CD4-positive, alpha-beta memory T cell (primary cell): Measurements from ENCODE around the gene TPBG. TPM values are rescaled to one million over a fixed set of nuclear protein-coding genes. Genes with fewer than 3 reads are reported as not detected.
"Not testable (repeated sequence)": the region's sequence is repeated elsewhere in the genome, so short reads cannot be mapped to it uniquely, and the experiment has no call there.

ENCODE experiments used
- CTCF ChIA-PET: fragments of 350-600 bp; sonication (Branson Sonifier 250); formaldehyde crosslinking; loops from one replicate; lab custom pipeline; 2021; ENCODE audit warnings: inconsistent platforms; ENCODE audit not compliant: partially characterized antibody; lab: Charles Lee
- POLR2A ChIA-PET: fragments of 350-600 bp; sonication (Branson Sonifier 250); formaldehyde crosslinking; loops from one replicate; lab custom pipeline; 2021; ENCODE audit not compliant: partially characterized antibody; lab: Charles Lee
- DNase-seq, 5 donors: peaks; one replicate each; pipeline versions ENCODE4 v3.0.0 to v3.0.0-alpha.2; 2020 to 2022; ENCODE audit warnings: mixed read lengths in 1 of 5
- H3K27ac ChIP-seq: one replicate; pipeline ENCODE4 v1.7.0; 2013; ENCODE audit warnings: low read depth, low read length
- H3K27me3 ChIP-seq: 2 replicates; pipeline ENCODE4 v1.7.0; 2013; ENCODE audit warnings: mild to moderate bottlenecking, low read length, moderate library complexity; ENCODE audit not compliant: insufficient read depth
- H3K36me3 ChIP-seq: 2 replicates; pipeline ENCODE4 v1.7.0; 2013; ENCODE audit warnings: mild to moderate bottlenecking, low read length, moderate library complexity; ENCODE audit not compliant: insufficient read depth
- H3K4me1 ChIP-seq: 2 replicates; pipeline ENCODE4 v1.7.0; 2013; ENCODE audit warnings: mild to moderate bottlenecking, low read length, moderate library complexity; ENCODE audit not compliant: insufficient read depth
- H3K4me3 ChIP-seq, 2 donors: one replicate each; pipeline ENCODE4 v1.7.0; 2013; ENCODE audit warnings: low read length in 2 of 2, mild to moderate bottlenecking in 1 of 2
- H3K9me3 ChIP-seq, 2 donors: one replicate each; pipeline ENCODE4 v1.7.0; 2013; ENCODE audit warnings: low read length in 2 of 2, control low read depth in 1 of 2; ENCODE audit not compliant: control insufficient read depth in 1 of 2
- H3K27ac Mint-ChIP-seq, 7 donors: one replicate each; pipeline ENCODE4 v1.8.0; 2020 to 2021; ENCODE audit warnings: mixed read lengths in 7 of 7, mild to moderate bottlenecking in 6 of 7, inconsistent platforms in 3 of 7, moderate library complexity in 3 of 7
- H3K27me3 Mint-ChIP-seq, 2 donors: one replicate each; pipeline ENCODE4 v1.8.0; 2020 to 2021; ENCODE audit warnings: mixed read lengths in 2 of 2
- H3K36me3 Mint-ChIP-seq, 2 donors: one replicate each; pipeline ENCODE4 v1.8.0; 2020 to 2021; ENCODE audit warnings: mixed read lengths in 2 of 2, inconsistent platforms in 1 of 2, mild to moderate bottlenecking in 1 of 2
- H3K4me1 Mint-ChIP-seq, 4 donors: one replicate each; pipeline ENCODE4 v1.8.0; 2020 to 2021; ENCODE audit warnings: mixed read lengths in 4 of 4, mild to moderate bottlenecking in 1 of 4
- H3K4me3 Mint-ChIP-seq, 8 donors: one replicate each; pipeline ENCODE4 v1.8.0; 2020 to 2021; ENCODE audit warnings: mixed read lengths in 8 of 8, mild to moderate bottlenecking in 7 of 8, moderate library complexity in 6 of 8, inconsistent platforms in 3 of 8
- H3K9me3 Mint-ChIP-seq, 8 donors: one replicate each; pipeline ENCODE4 v1.8.0; 2020 to 2021; ENCODE audit warnings: mixed read lengths in 8 of 8, mild to moderate bottlenecking in 5 of 8, inconsistent platforms in 3 of 8, moderate library complexity in 1 of 8
- intact Hi-C: fragments of 100-400 bp; cut with micrococcal nuclease; formaldehyde crosslinking; loops from one replicate; pipeline ENCODE4 v1.15.1; 2023
- polyA plus RNA-seq, 2 donors: library from polyadenylated mRNA; unstranded; fragments of 300-500 nt; fragmentation: Illumina TruSeq; gene quantifications; one replicate each; pipeline ENCODE4 v1.2.3, GENCODE V29; 2021
- total RNA-seq, 2 experiments: library from RNA; stranded (reverse); gene quantifications; one replicate each; pipeline ENCODE4 v1.2.3, GENCODE V29; 2021

Gene TPBG
- total and polyA plus RNA-seq, 4 experiments from 2014 or later, result 0.79 to 1.7 (median 1.3) TPM

DNA sequence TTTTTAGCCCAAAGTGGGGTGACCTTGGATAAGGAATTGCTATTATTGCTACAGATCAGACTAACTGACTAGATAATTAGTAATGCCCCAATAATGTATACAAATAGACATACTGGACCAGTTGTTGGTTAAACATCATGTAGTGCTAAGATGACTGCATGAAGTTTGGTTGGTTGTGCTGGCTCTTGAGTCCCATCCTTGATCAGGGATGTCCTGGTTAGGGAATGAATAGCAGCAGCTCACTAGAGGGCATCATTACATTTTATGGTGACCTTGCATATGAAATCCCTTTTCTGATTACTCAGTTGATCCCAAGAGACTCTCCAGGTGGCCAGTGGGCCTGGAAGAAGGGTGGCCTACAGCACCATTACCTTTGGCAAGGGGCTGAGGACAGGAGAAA is 10.9 kb downstream of the TPBG start:
- no peaks in the 10 kb centered on the region for H3K27me3 ChIP-seq
- intact Hi-C loops, result no loop called here
- Mint-ChIP-seq H3K4me1 (no peaks in the 10 kb centered on the region), H3K36me3 (no peaks in the 10 kb centered on the region), H3K27me3 (peaks cover 3 to 4% of the 10 kb centered on the region in 2 donors), H3K4me3 (no peak overlapping the region), H3K9me3 (peaks cover 0 to 2% (median 0%) of the 10 kb centered on the region in 8 donors), H3K27ac (no peak overlapping the region)
- no peaks in the 10 kb centered on the region for H3K9me3 ChIP-seq
- no peak overlapping the region for H3K27ac ChIP-seq
- no peak overlapping the region for H3K4me3 ChIP-seq
- H3K36me3 ChIP-seq, result no peaks in the 10 kb centered on the region
- no peaks in the 10 kb centered on the region for H3K4me1 ChIP-seq
- DNase-seq, result no peak
- ChIA-PET POLR2A (no interaction called here), CTCF (no interaction called here)

GRCh38 chr6:82376636-82377035 is 13.0 kb downstream of the TPBG start:
- Histone ChIP-seq H3K36me3 (no peaks in the 10 kb centered on the region), H3K4me1 (no peaks in the 10 kb centered on the region), H3K27me3 (no peaks in the 10 kb centered on the region), H3K27ac (no peak overlapping the region), H3K4me3 (no peak overlapping the region), H3K9me3 (no peaks in the 10 kb centered on the region)
- H3K27me3 Mint-ChIP-seq, result peaks cover 1 to 4% of the 10 kb centered on the region in 2 donors
- H3K4me1 Mint-ChIP-seq, result no peaks in the 10 kb centered on the region
- DNase-seq, result no peak
- H3K36me3 Mint-ChIP-seq, result no peaks in the 10 kb centered on the region
- no peak overlapping the region for H3K27ac Mint-ChIP-seq
- no peak overlapping the region for H3K4me3 Mint-ChIP-seq
- ChIA-PET CTCF (no interaction called here), POLR2A (no interaction called here)
- intact Hi-C loops, result no loop called here
- peaks cover 0 to 2% (median 0%) of the 10 kb centered on the region in 8 donors for H3K9me3 Mint-ChIP-seq

DNA sequence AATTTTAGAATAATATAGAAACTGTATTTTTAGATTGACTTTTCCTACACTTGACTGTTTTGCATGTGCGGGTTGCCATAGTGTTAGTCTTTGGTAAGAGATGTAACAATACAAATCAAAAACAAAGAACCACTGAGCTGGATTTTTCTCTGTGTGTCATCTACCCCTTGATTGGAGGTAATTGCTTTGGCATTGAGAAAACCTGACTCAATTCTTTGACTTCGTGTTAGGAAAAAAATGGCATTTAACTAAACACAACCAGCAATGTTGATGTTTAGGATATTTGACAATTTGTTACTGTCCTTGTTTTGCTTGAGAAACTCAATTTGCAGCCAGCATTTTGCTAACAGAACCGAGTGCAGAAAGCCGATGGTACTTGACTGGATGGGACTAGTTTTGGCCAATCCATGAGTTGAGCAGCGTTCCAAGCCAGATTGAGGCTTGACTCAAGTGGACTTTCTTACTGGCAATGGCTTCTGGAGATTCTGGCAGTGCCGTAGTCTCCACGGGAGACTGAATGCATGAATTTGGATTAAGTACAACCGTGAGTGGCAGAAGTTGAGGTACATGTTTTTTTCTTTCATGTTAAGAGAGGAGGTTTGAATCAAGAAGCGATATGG is 17.1 kb downstream of the TPBG start:
- Histone ChIP-seq H3K4me1 (no peaks in the 10 kb centered on the region), H3K4me3 (no peak overlapping the region), H3K36me3 (no peaks in the 10 kb centered on the region), H3K9me3 (no peaks in the 10 kb centered on the region), H3K27ac (no peak overlapping the region), H3K27me3 (no peaks in the 10 kb centered on the region)
- ChIA-PET CTCF (no interaction called here), POLR2A (no interaction called here)
- intact Hi-C loops, result no loop called here
- Mint-ChIP-seq H3K4me3 (no peak overlapping the region), H3K27ac (no peak overlapping the region), H3K9me3 (peaks cover 0 to 2% (median 0%) of the 10 kb centered on the region in 8 donors), H3K27me3 (peaks cover 0 to 4% of the 10 kb centered on the region in 2 donors), H3K36me3 (no peaks in the 10 kb centered on the region), H3K4me1 (no peaks in the 10 kb centered on the region)
- DNase-seq, result no peak

DNA sequence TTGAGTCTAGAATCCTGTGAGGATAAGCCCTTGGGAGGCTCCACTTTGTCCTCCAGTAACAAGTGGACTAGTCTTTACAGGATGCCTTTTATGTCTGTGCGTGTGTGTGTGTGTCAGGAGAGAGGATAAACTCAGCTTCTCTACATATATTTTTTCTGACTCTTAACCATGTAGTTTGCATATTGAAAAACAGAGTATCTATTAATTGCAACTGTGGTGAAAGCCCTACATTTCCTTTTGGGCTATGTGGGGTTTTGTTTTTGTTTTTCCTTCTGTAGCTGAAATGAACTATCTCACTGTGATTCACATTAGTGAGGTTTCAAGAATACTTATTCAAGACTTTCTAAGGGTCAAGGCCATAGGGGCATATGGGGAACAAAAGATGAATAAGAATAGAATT is 17.7 kb downstream of the TPBG start:
- no peak for DNase-seq
- ChIA-PET POLR2A (no interaction called here), CTCF (no interaction called here)
- Mint-ChIP-seq H3K27me3 (peaks cover 0 to 4% of the 10 kb centered on the region in 2 donors), H3K4me1 (no peaks in the 10 kb centered on the region), H3K4me3 (no peak overlapping the region), H3K9me3 (peaks cover 0 to 2% (median 0%) of the 10 kb centered on the region in 8 donors), H3K36me3 (no peaks in the 10 kb centered on the region), H3K27ac (peak overlapping the region in 1 of 7 donors; percentile 35)
- H3K27ac ChIP-seq, result no peak overlapping the region
- intact Hi-C loops, result no loop called here
- H3K36me3 ChIP-seq, result no peaks in the 10 kb centered on the region
- H3K4me1 ChIP-seq, result no peaks in the 10 kb centered on the region
- H3K27me3 ChIP-seq, result no peaks in the 10 kb centered on the region
- no peaks in the 10 kb centered on the region for H3K9me3 ChIP-seq
- H3K4me3 ChIP-seq, result no peak overlapping the region

- H3K9me3 Mint-ChIP-seq, result no peaks in the 10 kb centered on the region
- no peak overlapping the region for H3K27ac Mint-ChIP-seq
- ChIA-PET CTCF (no interaction called here), POLR2A (no interaction called here)
- H3K9me3 ChIP-seq, result no peaks in the 10 kb centered on the region
- H3K4me1 ChIP-seq, result no peaks in the 10 kb centered on the region
- H3K4me1 Mint-ChIP-seq, result no peaks in the 10 kb centered on the region
- H3K27ac ChIP-seq, result no peak overlapping the region
- H3K36me3 ChIP-seq, result no peaks in the 10 kb centered on the region
- H3K27me3 Mint-ChIP-seq, result peaks cover 0 to 3% of the 10 kb centered on the region in 2 donors
- H3K4me3 ChIP-seq, result no peak overlapping the region
- H3K27me3 ChIP-seq, result no peaks in the 10 kb centered on the region
- no peak for DNase-seq
- intact Hi-C loops, result no loop called here
- no peak overlapping the region for H3K4me3 Mint-ChIP-seq
- H3K36me3 Mint-ChIP-seq, result no peaks in the 10 kb centered on the region
Measured at GRCh38 chr6:82385102-82385501, 21.5 kb downstream of the TPBG start.

DNA sequence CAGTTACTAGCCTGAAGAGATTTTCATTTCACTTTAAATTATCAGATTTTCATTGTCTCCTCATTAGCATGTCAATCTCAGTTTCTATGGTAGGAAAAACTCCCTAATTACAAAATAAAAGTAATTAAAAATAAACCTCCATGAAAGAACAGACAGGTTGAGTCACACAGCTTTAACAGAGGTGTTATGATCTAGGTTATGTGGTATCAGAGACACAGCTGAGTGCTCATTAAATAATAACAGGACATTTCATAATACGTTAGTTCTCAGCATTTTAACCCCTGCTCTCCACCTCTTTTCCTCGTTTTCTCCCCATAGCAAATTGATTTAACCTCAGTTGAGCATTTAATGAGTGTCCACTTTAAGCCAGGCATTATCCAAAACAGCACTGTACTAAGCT is 21.9 kb downstream of the TPBG start:
- intact Hi-C loops, result no loop called here
- CTCF ChIA-PET, result no interaction called here
- POLR2A ChIA-PET, result no interaction called here
- Histone ChIP-seq H3K27ac (no peak overlapping the region), H3K36me3 (no peaks in the 10 kb centered on the region), H3K4me3 (no peak overlapping the region), H3K4me1 (no peaks in the 10 kb centered on the region), H3K9me3 (no peaks in the 10 kb centered on the region), H3K27me3 (no peaks in the 10 kb centered on the region)
- DNase-seq, result no peak
- H3K27me3 Mint-ChIP-seq, result peaks cover 0 to 3% of the 10 kb centered on the region in 2 donors
- no peak overlapping the region for H3K27ac Mint-ChIP-seq
- no peaks in the 10 kb centered on the region for H3K4me1 Mint-ChIP-seq
- H3K36me3 Mint-ChIP-seq, result no peaks in the 10 kb centered on the region
- no peak overlapping the region for H3K4me3 Mint-ChIP-seq
- H3K9me3 Mint-ChIP-seq, result no peaks in the 10 kb centered on the region

DNA sequence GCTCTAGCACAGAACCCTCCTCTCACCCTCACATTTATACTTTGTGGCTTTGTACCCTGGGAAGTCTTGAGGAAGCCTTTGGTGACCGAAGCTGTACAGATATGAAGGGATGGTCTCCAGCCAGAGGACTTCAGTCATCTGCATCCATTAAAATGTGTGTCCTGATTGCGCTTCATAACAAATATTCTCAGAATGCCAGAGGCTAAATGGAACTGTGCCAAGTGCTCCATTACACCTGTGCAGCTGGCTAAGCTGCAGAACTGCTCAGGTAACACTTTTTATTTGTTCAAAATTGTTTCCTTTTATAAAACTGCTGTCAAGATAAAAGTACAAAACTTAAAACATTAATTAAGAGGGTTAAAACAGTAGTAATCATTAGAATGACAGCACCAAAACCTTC is 22.3 kb downstream of the TPBG start:
- H3K4me3 ChIP-seq, result no peak overlapping the region
- Mint-ChIP-seq H3K9me3 (no peaks in the 10 kb centered on the region), H3K36me3 (no peaks in the 10 kb centered on the region), H3K27me3 (peaks cover 0 to 3% of the 10 kb centered on the region in 2 donors), H3K4me1 (no peaks in the 10 kb centered on the region), H3K27ac (no peak overlapping the region), H3K4me3 (no peak overlapping the region)
- POLR2A ChIA-PET, result no interaction called here
- no peaks in the 10 kb centered on the region for H3K36me3 ChIP-seq
- H3K27ac ChIP-seq, result no peak overlapping the region
- H3K4me1 ChIP-seq, result no peaks in the 10 kb centered on the region
- no peak for DNase-seq
- intact Hi-C loops, result no loop called here
- no peaks in the 10 kb centered on the region for H3K27me3 ChIP-seq
- CTCF ChIA-PET, result no interaction called here
- H3K9me3 ChIP-seq, result no peaks in the 10 kb centered on the region

GRCh38 chr6:82394770-82395169 is 31.2 kb downstream of the TPBG start:
- H3K36me3 Mint-ChIP-seq, H3K27me3 ChIP-seq, H3K4me3 Mint-ChIP-seq, H3K36me3 ChIP-seq, DNase-seq, H3K27ac ChIP-seq, H3K9me3 Mint-ChIP-seq, H3K4me1 Mint-ChIP-seq, intact Hi-C loops, H3K4me1 ChIP-seq, H3K9me3 ChIP-seq, H3K27me3 Mint-ChIP-seq, CTCF ChIA-PET, H3K27ac Mint-ChIP-seq, H3K4me3 ChIP-seq, POLR2A ChIA-PET: not testable (repeated sequence)
